ENCODE measurements around the gene RXRA. TPM values are rescaled to one million over a fixed set of nuclear protein-coding genes. Genes with fewer than 3 reads are reported as not detected.

RXRA gene
- total and polyA plus RNA-seq, 10 donors = 10.9 to 116 (median 81.0) TPM

DNA sequence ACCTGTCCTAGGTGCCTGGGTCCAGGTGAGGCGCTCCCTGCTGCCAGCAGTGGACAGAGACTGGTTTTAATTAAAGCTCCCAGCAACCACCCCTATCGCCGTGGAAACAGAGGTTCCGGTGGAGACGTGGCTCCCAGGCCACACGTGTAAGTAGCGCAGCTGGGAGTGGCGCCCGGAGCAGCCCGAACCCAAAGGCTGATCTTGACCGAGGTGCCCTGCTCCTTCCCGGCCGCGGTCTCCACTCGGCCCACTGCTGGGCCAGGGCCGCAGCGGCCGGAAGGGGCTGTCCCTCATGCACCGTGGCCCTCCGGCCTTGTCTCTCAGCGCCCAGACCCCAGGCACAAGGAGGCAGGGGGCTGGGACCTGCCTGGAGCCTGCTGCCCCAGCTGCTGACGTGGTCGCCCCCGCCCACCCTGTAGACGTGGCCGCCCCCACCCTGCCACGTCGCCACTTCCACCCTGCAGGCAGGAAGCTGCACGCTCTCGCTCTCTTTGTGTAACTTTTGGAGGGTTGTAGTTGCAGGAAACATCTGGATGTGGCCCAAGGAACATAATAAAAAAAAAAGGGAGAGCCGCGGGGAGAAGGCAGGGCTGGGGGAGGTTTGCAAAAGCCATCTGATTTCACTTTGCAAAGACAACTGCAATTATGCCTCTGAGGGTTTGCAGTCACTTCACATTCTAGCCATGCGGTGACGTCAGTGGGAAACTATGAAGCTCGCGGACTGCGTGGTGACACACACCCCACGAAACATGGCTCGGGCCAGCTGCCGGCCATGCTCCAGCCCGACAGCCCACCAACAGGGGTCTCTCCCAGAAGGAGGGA lies 129.9 kb downstream of the RXRA start:
- intact Hi-C loops (cut with DNase I; ENCODE audit: low total_unique reads) = loop anchor here (10.0 kb wide), 1 partner anchor 189 kb away; the partner anchor contains the start of gene COL5A1
- 2 to 5% (median 2%) methylated on average over 32 to 41 of the region's 41 CpGs for WGBS, 5 donors
- TF ChIP-seq POLR2AphosphoS5 (IDR thresholded peaks at IDR 0.05) (peak; percentile 92 to 94 (median 93)), POLR2A (IDR thresholded peaks at IDR 0.05) (no peak)
- TF ChIP-seq, protein P1, sequence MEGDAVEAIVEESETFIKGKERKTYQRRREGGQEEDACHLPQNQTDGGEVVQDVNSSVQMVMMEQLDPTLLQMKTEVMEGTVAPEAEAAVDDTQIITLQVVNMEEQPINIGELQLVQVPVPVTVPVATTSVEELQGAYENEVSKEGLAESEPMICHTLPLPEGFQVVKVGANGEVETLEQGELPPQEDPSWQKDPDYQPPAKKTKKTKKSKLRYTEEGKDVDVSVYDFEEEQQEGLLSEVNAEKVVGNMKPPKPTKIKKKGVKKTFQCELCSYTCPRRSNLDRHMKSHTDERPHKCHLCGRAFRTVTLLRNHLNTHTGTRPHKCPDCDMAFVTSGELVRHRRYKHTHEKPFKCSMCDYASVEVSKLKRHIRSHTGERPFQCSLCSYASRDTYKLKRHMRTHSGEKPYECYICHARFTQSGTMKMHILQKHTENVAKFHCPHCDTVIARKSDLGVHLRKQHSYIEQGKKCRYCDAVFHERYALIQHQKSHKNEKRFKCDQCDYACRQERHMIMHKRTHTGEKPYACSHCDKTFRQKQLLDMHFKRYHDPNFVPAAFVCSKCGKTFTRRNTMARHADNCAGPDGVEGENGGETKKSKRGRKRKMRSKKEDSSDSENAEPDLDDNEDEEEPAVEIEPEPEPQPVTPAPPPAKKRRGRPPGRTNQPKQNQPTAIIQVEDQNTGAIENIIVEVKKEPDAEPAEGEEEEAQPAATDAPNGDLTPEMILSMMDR (IDR thresholded peaks at IDR 0.05 in 8 of 11, conservative IDR thresholded peaks at IDR 0.05 in 3 of 11) = peak in 8 of 11 experiments; percentile 6 to 53 (median 30)
- H3K4me3 ChIP-seq = peak overlapping the region; percentile 27 to 70 (median 40)
- H3K27me3 ChIP-seq (replicated peaks in 1 of 7) = no peaks in the 10 kb centered on the region
- peaks cover 11 to 51% (median 30%) of the 10 kb centered on the region in 6 donors for H3K4me1 ChIP-seq
- peak overlapping the region; percentile 83 to 95 (median 90) for H3K27ac ChIP-seq
- DNase-seq = peak; percentile 96
- no peaks in the 10 kb centered on the region for H3K9me3 ChIP-seq
- no peaks in the 10 kb centered on the region for H3K36me3 ChIP-seq

DNA sequence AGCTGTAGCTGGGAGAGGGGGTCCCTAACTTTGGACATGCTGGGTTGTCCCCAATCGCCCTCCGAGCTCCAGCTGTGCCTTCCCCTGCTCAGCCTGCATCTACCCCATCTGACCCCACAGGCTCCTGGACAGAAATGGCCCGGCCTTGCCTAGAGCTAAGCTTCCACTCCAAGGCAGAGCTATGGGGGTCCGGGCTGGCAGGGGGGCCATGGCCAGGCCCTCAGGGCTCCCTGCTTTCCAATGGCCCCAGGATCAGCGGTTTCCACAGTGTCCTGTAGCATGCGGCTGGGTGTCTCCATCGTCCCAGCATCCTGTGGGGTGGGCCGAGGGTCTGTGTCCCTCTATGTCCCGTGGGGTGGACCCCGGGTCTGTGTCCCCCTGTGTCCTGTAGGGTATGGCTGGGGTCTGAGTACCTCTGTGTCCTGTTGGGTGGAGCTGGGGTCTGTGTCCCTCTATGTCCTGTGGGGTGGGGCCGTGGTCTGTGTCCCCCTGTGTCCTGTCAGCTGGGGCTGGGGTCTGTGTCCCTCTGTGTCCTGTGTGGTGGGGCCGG lies 130.6 kb downstream of the RXRA start:
- TF ChIP-seq POLR2A (IDR thresholded peaks at IDR 0.05) = no peak
- TF ChIP-seq, protein P1 (IDR thresholded peaks at IDR 0.05 in 8 of 11, conservative IDR thresholded peaks at IDR 0.05 in 3 of 11) = no peak
- TF ChIP-seq POLR2AphosphoS5 (IDR thresholded peaks at IDR 0.05) = no peak
- Histone ChIP-seq H3K4me1 (peaks cover 11 to 51% (median 30%) of the 10 kb centered on the region in 6 donors), H3K36me3 (no peaks in the 10 kb centered on the region), H3K27ac (peak overlapping the region; percentile 83 to 95 (median 90)), H3K27me3 (replicated peaks in 1 of 7) (no peaks in the 10 kb centered on the region), H3K9me3 (peaks cover 0 to 7% (median 3%) of the 10 kb centered on the region in 8 donors), H3K4me3 (peak overlapping the region in 7 of 8 donors; percentile 27 to 70 (median 40))
- DNase-seq = peak; percentile 79
- 66 to 79% (median 77%) methylated on average over 4 to 12 of the region's 12 CpGs for WGBS, 5 donors
- intact Hi-C loops (cut with DNase I; ENCODE audit: low total_unique reads) = loop anchor here (10.0 kb wide), 1 partner anchor 188 kb away; the partner anchor contains the start of gene COL5A1

DNA sequence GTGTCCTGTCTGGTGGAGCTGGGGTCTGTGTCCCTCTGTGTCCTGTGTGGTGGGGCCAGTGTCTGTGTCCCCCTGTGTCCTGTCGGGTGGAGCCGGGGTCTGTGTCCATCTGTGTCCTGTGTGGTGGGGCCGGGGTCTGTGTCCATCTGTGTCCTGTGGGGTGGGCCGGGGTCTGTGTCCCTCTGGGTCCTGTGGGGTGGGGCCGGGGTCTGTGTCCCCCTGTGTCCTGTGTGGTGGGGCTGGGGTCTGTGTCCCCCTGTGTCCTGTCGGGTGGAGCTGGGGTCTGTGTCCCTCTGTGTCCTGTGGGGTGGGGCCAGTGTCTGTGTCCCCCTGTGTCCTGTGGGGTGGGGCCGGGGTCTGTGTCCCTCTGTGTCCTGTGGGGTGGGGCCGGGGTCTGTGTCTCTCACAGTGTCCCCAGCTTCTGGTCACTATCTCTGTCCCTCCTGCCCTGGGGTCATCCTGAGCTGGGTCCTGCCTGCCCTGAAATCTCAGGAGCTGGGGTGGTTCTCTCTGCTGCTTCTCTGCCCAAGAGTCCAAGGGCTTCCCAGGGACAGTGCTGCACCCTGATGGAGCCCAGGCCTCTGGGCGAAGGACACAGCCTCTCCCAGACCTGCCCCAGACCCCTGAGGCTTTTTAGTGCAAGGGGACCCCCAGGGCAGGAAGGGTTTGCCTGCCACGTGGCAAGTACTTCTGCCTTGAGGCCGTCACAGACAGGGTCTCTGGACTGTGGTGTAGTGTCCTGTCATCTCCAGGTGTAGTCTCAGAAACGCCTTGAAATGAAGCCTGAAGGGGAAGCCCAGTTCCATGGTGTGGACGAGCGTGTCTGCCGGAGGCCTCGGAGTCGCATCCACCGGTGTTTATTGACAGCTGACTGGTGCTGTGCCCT lies 131.3 kb downstream of the RXRA start:
- Histone ChIP-seq H3K4me3 (no peak overlapping the region), H3K27ac (peak overlapping the region in 5 of 8 donors; percentile 8 to 95 (median 91)), H3K36me3 (no peaks in the 10 kb centered on the region), H3K27me3 (replicated peaks in 1 of 7) (peaks cover 0 to 7% (median 0%) of the 10 kb centered on the region in 7 donors), H3K4me1 (peaks cover 11 to 51% (median 30%) of the 10 kb centered on the region in 6 donors), H3K9me3 (peaks cover 0 to 9% (median 3%) of the 10 kb centered on the region in 8 donors)
- intact Hi-C loops (cut with DNase I; ENCODE audit: low total_unique reads) = loop anchor here (10.0 kb wide), 1 partner anchor 187 kb away; the partner anchor contains the start of gene COL5A1
- WGBS, 5 donors = 77 to 88% (median 86%) methylated on average over 5 to 18 of the region's 18 CpGs
- no peak for TF ChIP-seq POLR2A (IDR thresholded peaks at IDR 0.05)
- no peak for TF ChIP-seq POLR2AphosphoS5 (IDR thresholded peaks at IDR 0.05)
- TF ChIP-seq, protein P1 (IDR thresholded peaks at IDR 0.05 in 8 of 11, conservative IDR thresholded peaks at IDR 0.05 in 3 of 11) = no peak
- peak; percentile 64 for DNase-seq

Measured in spleen (tissue), 11 donors.